ENCODE measurements around the gene DUSP22. TPM values are rescaled to one million over a fixed set of nuclear protein-coding genes. Genes with fewer than 3 reads are reported as not detected.

DUSP22 gene
- polyA plus RNA-seq, 1 of the 3 experiments (the other 2 are of a cell fraction), result 6.8 TPM

DNA sequence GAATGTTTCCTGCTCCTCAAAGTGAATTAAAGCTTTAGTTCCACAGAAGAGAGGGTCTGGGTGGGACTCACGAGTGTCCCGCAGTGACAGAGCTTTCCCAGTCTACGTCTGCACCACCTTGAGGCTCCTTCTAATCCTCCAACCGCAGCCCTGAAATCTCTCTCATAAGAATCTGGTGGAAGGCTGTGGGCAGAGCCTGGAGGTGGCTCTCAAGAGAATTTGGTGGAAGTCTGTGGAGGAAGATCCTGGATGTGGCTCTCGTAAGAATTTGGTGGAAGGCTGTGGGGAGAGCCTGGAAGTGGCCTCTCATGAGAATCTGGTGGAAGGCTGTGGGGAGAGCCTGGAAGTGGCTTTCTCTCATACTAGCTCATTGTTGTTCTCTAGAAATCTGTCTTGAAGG is 13.8 kb upstream of the DUSP22 start:
- Histone ChIP-seq H3K4me3 (ENCODE audit: low read depth in 2 of 2, low read length in 1 of 2) (no peak overlapping the region), H3K27me3 (ENCODE audit: insufficient read depth) (peaks cover 65% of the 10 kb centered on the region), H3F3A (replicated peaks; ENCODE audit: insufficient read depth) (no peaks in the 10 kb centered on the region), H3K4me2 (no peak overlapping the region), H3K79me2 (ENCODE audit: insufficient read depth) (no peaks in the 10 kb centered on the region), H4K20me1 (ENCODE audit: insufficient read depth) (no peaks in the 10 kb centered on the region), H3K9me3 (no peaks in the 10 kb centered on the region), H3K9me2 (no peaks in the 10 kb centered on the region), H3K4me1 (ENCODE audit: control insufficient read depth in 1 of 2, insufficient read depth in 2 of 2, low read depth in 1 of 2, low read length in 1 of 2) (no peaks in the 10 kb centered on the region; a peak in 1 of 4 replicates), H3K27ac (ENCODE audit: low read depth in 2 of 2, low read length in 1 of 2) (no peak overlapping the region), H3K36me3 (replicated peaks in 1 of 2; ENCODE audit: control insufficient read depth in 1 of 2, insufficient read depth in 2 of 2, low read length in 1 of 2) (no peaks in the 10 kb centered on the region), H2AFZ (ENCODE audit: low read depth) (no peak overlapping the region), H3K9ac (no peak overlapping the region)
- CTCF ChIA-PET, result interaction anchor here (1.6 kb wide), 1 partner anchor 30 kb away, joined by 4 read pairs; no protein-coding TSS in a partner anchor
- DNase-seq, result no peak
- WGBS (ENCODE audit: low lambda C conversion rate), result 9% methylated on average over 5 of the region's 5 CpGs
- TF ChIP-seq EZH2phosphoT487 (IDR thresholded peaks at IDR 0.05; ENCODE audit: borderline replicate concordance, low read depth), result no peak
- TF ChIP-seq TAF1 (IDR thresholded peaks at IDR 0.05; ENCODE audit: borderline replicate concordance, low read depth, low read length), result no peak
- no peak for TF ChIP-seq GABPA (IDR thresholded peaks at IDR 0.05; ENCODE audit: low read depth)
- TF ChIP-seq SMC3 (IDR thresholded peaks at IDR 0.05; ENCODE audit: low read depth, low read length), result no peak
- TF ChIP-seq EP300 (IDR thresholded peaks at IDR 0.05; ENCODE audit: borderline replicate concordance in 1 of 2, low read depth in 1 of 2, low read length in 1 of 2), result no peak
- no peak for TF ChIP-seq TEAD4 (IDR thresholded peaks at IDR 0.05; ENCODE audit: borderline replicate concordance, insufficient read depth)
- TF ChIP-seq, protein P1, sequence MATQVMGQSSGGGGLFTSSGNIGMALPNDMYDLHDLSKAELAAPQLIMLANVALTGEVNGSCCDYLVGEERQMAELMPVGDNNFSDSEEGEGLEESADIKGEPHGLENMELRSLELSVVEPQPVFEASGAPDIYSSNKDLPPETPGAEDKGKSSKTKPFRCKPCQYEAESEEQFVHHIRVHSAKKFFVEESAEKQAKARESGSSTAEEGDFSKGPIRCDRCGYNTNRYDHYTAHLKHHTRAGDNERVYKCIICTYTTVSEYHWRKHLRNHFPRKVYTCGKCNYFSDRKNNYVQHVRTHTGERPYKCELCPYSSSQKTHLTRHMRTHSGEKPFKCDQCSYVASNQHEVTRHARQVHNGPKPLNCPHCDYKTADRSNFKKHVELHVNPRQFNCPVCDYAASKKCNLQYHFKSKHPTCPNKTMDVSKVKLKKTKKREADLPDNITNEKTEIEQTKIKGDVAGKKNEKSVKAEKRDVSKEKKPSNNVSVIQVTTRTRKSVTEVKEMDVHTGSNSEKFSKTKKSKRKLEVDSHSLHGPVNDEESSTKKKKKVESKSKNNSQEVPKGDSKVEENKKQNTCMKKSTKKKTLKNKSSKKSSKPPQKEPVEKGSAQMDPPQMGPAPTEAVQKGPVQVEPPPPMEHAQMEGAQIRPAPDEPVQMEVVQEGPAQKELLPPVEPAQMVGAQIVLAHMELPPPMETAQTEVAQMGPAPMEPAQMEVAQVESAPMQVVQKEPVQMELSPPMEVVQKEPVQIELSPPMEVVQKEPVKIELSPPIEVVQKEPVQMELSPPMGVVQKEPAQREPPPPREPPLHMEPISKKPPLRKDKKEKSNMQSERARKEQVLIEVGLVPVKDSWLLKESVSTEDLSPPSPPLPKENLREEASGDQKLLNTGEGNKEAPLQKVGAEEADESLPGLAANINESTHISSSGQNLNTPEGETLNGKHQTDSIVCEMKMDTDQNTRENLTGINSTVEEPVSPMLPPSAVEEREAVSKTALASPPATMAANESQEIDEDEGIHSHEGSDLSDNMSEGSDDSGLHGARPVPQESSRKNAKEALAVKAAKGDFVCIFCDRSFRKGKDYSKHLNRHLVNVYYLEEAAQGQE (IDR thresholded peaks at IDR 0.05; ENCODE audit: low read depth, low read length), result no peak
- TF ChIP-seq SIN3A (IDR thresholded peaks at IDR 0.05; ENCODE audit: borderline replicate concordance, low read depth, low read length), result no peak
- TF ChIP-seq RFX5 (IDR thresholded peaks at IDR 0.05; ENCODE audit: low read length), result no peak
- TF ChIP-seq RXRA (IDR thresholded peaks at IDR 0.05; ENCODE audit: borderline replicate concordance, low read depth), result no peak
- no peak for TF ChIP-seq TCF12 (IDR thresholded peaks at IDR 0.05)
- TF ChIP-seq, protein P2, sequence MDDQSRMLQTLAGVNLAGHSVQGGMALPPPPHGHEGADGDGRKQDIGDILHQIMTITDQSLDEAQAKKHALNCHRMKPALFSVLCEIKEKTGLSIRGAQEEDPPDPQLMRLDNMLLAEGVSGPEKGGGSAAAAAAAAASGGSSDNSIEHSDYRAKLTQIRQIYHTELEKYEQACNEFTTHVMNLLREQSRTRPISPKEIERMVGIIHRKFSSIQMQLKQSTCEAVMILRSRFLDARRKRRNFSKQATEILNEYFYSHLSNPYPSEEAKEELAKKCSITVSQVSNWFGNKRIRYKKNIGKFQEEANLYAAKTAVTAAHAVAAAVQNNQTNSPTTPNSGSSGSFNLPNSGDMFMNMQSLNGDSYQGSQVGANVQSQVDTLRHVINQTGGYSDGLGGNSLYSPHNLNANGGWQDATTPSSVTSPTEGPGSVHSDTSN (IDR thresholded peaks at IDR 0.05), result no peak
- TF ChIP-seq FOXM1 (IDR thresholded peaks at IDR 0.05; ENCODE audit: low read depth), result no peak
- TF ChIP-seq RCOR1 (IDR thresholded peaks at IDR 0.05; ENCODE audit: low read length), result no peak
- no peak for TF ChIP-seq MEF2A (IDR thresholded peaks at IDR 0.05; ENCODE audit: borderline replicate concordance, low read depth)
- TF ChIP-seq, protein P3, sequence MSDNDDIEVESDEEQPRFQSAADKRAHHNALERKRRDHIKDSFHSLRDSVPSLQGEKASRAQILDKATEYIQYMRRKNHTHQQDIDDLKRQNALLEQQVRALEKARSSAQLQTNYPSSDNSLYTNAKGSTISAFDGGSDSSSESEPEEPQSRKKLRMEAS (IDR thresholded peaks at IDR 0.05; ENCODE audit: low read depth), result no peak
- no peak for TF ChIP-seq CHD2 (IDR thresholded peaks at IDR 0.05; ENCODE audit: low read length, partially characterized antibody)
- no peak for TF ChIP-seq MXI1 (IDR thresholded peaks at IDR 0.05; ENCODE audit: low read depth, low read length)
- POLR2A ChIA-PET, result no interaction called here
